ENCODE results near the gene SND1.

Gene SND1

GRCh38 chr7:127776776-127777386 is 124.9 kb downstream of the SND1 start:
- DNase-seq, result no peak

GRCh38 chr7:127780489-127780888 is 128.5 kb downstream of the SND1 start:
- no peak for DNase-seq

- no peak for DNase-seq
Measured at GRCh38 chr7:127781081-127781480, 129.1 kb downstream of the SND1 start.

GRCh38 chr7:127782075-127782474 is 130.1 kb downstream of the SND1 start:
- DNase-seq, result no peak

- DNase-seq, result no peak
Measured at GRCh38 chr7:127782654-127783559, 130.9 kb downstream of the SND1 start.

- no peak for DNase-seq
Measured at GRCh38 chr7:127786184-127786583, 134.2 kb downstream of the SND1 start.

- DNase-seq, result no peak
Measured at GRCh38 chr7:127789031-127789430, 137.0 kb downstream of the SND1 start.

- DNase-seq, result no peak
Measured at GRCh38 chr7:127791446-127792189, 139.6 kb downstream of the SND1 start.

GRCh38 chr7:127792528-127793342 is 140.7 kb downstream of the SND1 start:
- peak; percentile 18 to 38 for DNase-seq

- DNase-seq, result no peak
Measured at GRCh38 chr7:127793582-127793981, 141.6 kb downstream of the SND1 start.

GRCh38 chr7:127794136-127794535 is 142.1 kb downstream of the SND1 start:
- DNase-seq, result no peak

GRCh38 chr7:127794551-127794950 is 142.6 kb downstream of the SND1 start:
- DNase-seq, result no peak

DNA sequence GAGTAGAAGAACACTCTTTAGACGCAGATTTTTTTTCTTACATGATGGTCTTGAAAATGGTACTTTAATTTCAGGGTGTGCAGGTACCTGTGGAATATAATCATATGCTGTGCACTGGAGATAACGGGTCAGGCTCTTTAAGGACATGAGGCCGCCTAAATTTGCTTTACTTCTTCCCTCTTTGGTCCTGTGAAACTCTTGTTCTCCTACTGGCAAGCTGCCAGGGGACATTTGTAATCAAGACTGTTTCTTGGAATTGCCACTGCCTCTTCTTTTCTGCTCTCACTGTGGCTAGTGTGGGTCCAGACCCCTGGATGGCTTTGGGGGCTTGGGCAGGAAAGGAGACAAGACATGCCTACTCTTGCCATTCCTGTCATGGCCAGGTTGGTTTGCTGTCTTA is 146.0 kb downstream of the SND1 start:
- DNase-seq, result no peak

DNA sequence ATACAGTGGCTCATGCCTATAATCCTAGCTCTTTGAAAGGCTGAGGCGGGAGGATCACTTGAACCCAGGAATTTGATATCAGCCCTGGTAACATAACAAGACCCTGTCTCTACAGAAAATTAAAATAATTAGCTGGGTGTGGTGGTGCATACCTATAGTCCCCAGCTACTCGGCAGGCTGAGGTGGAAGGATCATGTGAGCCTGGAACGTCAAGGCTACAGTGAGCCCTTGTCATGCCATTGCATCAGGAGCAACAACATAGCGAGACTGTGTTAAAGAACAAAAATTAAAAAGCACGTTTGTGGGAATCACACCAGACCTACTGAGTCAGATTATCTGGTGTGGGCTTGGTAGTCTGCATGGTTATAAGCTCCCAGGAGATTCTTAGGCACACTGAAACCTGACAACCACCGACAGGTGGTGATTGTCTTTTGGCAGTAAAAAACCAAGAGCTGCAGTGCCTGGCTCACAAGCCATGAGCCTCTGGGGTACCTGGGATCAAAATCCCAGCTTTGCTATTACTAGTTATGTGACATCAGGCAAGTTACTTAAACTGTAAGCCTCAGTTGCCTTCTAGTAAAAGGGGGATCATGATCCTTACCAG is 146.9 kb downstream of the SND1 start:
- DNase-seq, result no peak

GRCh38 chr7:127799535-127800305 is 147.7 kb downstream of the SND1 start:
- DNase-seq, result no peak

DNA sequence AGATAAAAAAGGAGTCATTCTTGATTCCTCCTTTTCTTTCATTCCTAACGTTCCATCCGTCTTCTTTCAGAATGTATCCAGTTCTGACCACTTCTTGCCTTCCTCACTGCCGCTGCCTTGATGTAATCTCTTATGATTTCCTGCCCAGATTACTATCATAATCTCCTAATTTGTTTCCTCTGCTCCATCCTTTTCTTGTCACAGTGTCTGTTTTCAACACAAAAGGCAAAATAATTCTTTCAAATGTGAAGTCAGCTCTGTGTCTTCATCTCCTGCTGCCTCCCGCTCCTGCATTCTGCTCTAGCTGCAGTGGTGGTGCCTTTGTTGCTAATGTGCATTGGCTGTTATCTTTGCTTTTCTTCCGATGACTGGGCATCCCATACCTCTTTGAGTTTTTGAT is 150.9 kb downstream of the SND1 start:
- DNase-seq, result no peak

GRCh38 chr7:127803626-127804025 is 151.6 kb downstream of the SND1 start:
- no peak for DNase-seq

DNA sequence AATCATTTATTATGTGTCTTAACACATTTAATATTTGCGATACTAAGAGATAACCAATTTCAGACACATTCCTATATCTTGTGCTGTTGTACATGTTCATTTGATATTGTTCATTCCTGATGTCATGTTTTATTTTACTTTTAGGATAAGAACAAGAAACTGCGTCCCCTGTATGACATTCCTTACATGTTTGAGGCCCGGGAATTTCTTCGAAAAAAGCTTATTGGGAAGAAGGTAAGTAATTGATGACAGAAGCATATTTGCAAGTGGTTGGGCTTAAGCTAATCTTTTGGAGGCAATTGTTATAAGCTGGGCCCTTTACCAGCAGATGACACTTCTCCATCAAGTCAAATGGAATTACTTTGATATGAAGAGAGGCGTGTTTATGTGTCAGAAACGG is 155.3 kb downstream of the SND1 start:
- no peak for DNase-seq

DNA sequence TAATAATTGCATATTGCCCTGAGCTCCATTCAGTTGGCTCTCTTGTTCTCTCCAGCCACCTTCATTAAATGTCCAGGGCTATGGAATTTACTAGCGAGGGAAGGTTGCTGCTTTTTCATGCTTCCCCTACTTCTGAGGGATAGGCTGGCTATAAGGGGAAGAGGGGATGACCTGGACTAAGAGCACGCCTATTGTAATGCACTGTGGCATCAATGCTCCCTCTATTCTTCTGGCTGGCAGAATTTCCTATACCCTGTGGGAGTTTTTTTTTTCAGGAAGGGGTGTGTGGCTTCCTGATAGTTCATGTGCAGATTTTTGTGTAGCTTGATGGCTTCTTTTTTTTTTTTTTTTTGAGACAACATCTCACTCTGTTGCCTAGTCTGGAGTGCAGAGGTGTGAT is 155.8 kb downstream of the SND1 start:
- DNase-seq, result no peak

DNA sequence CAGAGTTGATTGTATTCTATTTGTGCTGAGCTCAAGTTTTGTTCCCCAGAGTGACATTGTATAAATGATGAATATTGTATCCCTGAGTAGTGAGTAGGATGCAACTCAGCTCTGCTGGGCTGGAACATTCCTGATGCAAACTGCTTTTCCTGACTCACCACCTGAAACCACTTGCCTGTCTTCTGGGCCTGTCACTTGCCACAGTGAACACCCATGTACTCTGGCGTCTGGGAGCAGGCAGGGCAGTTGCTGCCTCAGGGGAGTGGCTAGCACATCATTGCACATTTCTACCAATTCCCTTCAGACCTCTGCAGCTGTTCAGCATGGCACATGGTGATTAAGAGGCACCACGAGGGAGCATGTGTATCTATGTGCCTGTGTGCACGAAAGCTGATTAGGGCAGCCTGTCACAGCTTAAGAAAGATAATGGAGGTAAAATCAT is 157.3 kb downstream of the SND1 start:
- DNase-seq, result no peak

- DNase-seq, result no peak
Measured at GRCh38 chr7:127810113-127810512, 158.1 kb downstream of the SND1 start.
